ENCODE data around the gene RASGRF2. TPM values are rescaled to one million over a fixed set of nuclear protein-coding genes. Genes with fewer than 3 reads are reported as not detected.

Gene RASGRF2
- total RNA-seq, 1 experiment from 2014 or later, result 0.48 TPM

DNA sequence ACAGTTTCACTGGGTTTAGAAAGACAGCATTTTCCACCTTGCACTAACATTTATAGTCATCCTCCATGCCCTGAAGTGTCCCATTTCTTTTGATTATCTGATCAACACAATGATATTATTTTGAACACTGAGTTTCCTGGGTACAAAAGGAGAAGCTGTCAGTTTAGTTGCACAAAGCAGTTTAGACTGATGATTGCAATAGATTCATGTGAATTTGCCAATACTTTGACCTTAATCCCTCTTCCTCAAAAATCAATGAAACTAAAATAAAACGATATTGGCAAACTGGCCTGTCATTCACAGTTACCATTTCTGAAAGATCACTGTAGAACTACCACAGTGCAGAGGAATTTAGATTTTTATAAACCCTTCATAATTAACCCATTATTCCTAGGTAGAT lies 34.2 kb upstream of the RASGRF2 start:
- Histone ChIP-seq H3F3A (ENCODE audit: insufficient read depth, low read depth) (no peaks in the 10 kb centered on the region), H3K36me3 (ENCODE audit: low read depth) (no peaks in the 10 kb centered on the region), H3K4me3 (no peak overlapping the region), H2AFZ (no peak overlapping the region), H3K9me3 (ENCODE audit: insufficient read depth, low read depth) (no peaks in the 10 kb centered on the region; the same call in 1 of the 2 replicates), H3K27me3 (ENCODE audit: insufficient read depth, low read depth) (no peaks in the 10 kb centered on the region), H3K9me2 (ENCODE audit: insufficient read depth) (no peaks in the 10 kb centered on the region), H3K79me2 (ENCODE audit: low read depth) (no peaks in the 10 kb centered on the region), H3K4me2 (no peak overlapping the region), H3K4me1 (replicated peaks; ENCODE audit: insufficient read depth) (peaks cover 1% of the 10 kb centered on the region; the same call in 1 of the 2 replicates), H3K27ac (no peak overlapping the region), H4K20me1 (ENCODE audit: insufficient read depth) (no peaks in the 10 kb centered on the region)
- intact Hi-C loops (cut with micrococcal nuclease; ENCODE audit: unreplicated experiment), result loop anchor here (10.0 kb wide), 1 partner anchor 179 kb away; no protein-coding TSS in a partner anchor
- TF ChIP-seq, protein P1, sequence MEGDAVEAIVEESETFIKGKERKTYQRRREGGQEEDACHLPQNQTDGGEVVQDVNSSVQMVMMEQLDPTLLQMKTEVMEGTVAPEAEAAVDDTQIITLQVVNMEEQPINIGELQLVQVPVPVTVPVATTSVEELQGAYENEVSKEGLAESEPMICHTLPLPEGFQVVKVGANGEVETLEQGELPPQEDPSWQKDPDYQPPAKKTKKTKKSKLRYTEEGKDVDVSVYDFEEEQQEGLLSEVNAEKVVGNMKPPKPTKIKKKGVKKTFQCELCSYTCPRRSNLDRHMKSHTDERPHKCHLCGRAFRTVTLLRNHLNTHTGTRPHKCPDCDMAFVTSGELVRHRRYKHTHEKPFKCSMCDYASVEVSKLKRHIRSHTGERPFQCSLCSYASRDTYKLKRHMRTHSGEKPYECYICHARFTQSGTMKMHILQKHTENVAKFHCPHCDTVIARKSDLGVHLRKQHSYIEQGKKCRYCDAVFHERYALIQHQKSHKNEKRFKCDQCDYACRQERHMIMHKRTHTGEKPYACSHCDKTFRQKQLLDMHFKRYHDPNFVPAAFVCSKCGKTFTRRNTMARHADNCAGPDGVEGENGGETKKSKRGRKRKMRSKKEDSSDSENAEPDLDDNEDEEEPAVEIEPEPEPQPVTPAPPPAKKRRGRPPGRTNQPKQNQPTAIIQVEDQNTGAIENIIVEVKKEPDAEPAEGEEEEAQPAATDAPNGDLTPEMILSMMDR (conservative IDR thresholded peaks at IDR 0.05), result no peak
- no peak for TF ChIP-seq EZH2 (IDR thresholded peaks at IDR 0.05; ENCODE audit: low read depth)
- POLR2A ChIA-PET (ENCODE audit: unreplicated experiment), result no interaction called here
- DNase-seq, result no peak
- CTCF ChIA-PET, result interaction anchor here (0.6 kb wide), 1 partner anchor 649 kb away, joined by 3 read pairs; no protein-coding TSS in a partner anchor
- no TSS peak for BruUV-seq (replicated peaks)

DNA sequence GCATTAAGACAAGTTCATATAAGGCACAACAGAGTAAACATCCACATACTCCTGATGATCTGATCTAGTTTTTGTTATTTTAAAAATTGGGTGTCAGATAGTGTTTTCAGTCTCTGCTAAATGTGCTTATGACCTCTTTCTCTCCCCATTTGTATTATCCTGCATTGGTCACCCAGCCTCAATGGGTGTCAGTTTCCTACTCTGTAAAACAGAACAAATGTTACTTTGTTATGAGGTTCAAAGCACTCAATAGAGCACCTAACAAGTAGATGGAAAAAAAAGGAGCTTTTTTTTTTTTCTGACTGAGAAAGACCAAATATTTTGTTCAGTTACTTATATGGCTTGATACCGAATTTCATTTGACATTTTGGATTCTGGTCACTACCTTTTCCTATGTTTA lies 33.6 kb upstream of the RASGRF2 start:
- H3K27me3 ChIP-seq (ENCODE audit: insufficient read depth, low read depth), result no peaks in the 10 kb centered on the region
- intact Hi-C loops (cut with micrococcal nuclease; ENCODE audit: unreplicated experiment), result loop anchor here (10.0 kb wide), 1 partner anchor 178 kb away; no protein-coding TSS in a partner anchor
- H3K9me2 ChIP-seq (ENCODE audit: insufficient read depth), result no peaks in the 10 kb centered on the region
- no peaks in the 10 kb centered on the region for H3K79me2 ChIP-seq (ENCODE audit: low read depth)
- H3K4me1 ChIP-seq (replicated peaks; ENCODE audit: insufficient read depth), result no peaks in the 10 kb centered on the region
- no peak overlapping the region for H3K4me3 ChIP-seq
- TF ChIP-seq EZH2 (IDR thresholded peaks at IDR 0.05; ENCODE audit: low read depth), result no peak
- TF ChIP-seq, protein P1 (conservative IDR thresholded peaks at IDR 0.05), result no peak
- H2AFZ ChIP-seq, result no peak overlapping the region
- H3F3A ChIP-seq (ENCODE audit: insufficient read depth, low read depth), result no peaks in the 10 kb centered on the region
- ChIA-PET CTCF (interaction anchor here (0.6 kb wide), 1 partner anchor 649 kb away, joined by 3 read pairs; no protein-coding TSS in a partner anchor), POLR2A (ENCODE audit: unreplicated experiment) (no interaction called here)
- no TSS peak for BruUV-seq (replicated peaks)
- DNase-seq, result no peak
- no peaks in the 10 kb centered on the region; the same call in 1 of the 2 replicates for H3K9me3 ChIP-seq (ENCODE audit: insufficient read depth, low read depth)
- H3K36me3 ChIP-seq (ENCODE audit: low read depth), result no peaks in the 10 kb centered on the region
- no peak overlapping the region for H3K4me2 ChIP-seq
- no peak overlapping the region for H3K27ac ChIP-seq
- H4K20me1 ChIP-seq (ENCODE audit: insufficient read depth), result no peaks in the 10 kb centered on the region

DNA sequence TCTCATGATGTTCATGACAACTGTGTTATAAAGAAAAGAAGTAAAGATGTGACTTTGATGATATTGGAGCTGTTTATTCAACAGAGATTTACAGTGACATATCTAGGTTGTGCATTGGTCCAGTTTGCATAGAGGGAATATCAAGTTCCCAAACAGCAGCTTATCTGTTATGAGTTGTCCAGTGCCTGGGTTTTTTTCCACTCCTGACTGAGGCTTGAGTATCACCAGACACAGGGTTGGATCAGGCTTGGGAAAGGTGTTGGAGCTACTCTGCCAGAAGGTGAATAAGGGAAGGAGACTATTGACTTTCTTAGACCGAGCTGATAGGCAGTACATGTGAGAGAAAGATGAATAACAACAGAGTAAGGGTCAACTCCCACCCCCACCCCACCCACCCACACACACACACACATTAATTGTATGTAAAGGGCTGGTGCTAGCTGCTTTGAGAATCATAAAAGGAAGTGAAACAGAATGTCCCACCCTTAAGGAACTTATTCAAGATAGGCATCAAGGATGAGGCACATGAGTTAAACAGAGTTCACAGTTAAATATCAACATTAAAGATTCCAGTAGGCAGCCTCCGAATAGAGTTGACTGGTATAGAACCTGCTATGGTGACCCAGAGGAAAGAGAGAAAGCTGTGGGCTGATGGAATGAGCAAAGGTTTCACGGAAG lies 33.0 kb upstream of the RASGRF2 start:
- POLR2A ChIA-PET (ENCODE audit: unreplicated experiment), result no interaction called here
- intact Hi-C loops (cut with micrococcal nuclease; ENCODE audit: unreplicated experiment), result loop anchor here (10.0 kb wide), 1 partner anchor 178 kb away; no protein-coding TSS in a partner anchor
- H3K36me3 ChIP-seq (ENCODE audit: low read depth), result no peaks in the 10 kb centered on the region
- H3K27me3 ChIP-seq (ENCODE audit: insufficient read depth, low read depth), result no peaks in the 10 kb centered on the region
- no peaks in the 10 kb centered on the region for H3F3A ChIP-seq (ENCODE audit: insufficient read depth, low read depth)
- H3K4me1 ChIP-seq (replicated peaks; ENCODE audit: insufficient read depth), result no peaks in the 10 kb centered on the region
- H3K79me2 ChIP-seq (ENCODE audit: low read depth), result no peaks in the 10 kb centered on the region
- no peak overlapping the region for H2AFZ ChIP-seq
- CTCF ChIA-PET, result no interaction called here
- no peak for DNase-seq
- no peaks in the 10 kb centered on the region for H4K20me1 ChIP-seq (ENCODE audit: insufficient read depth)
- no peak overlapping the region for H3K4me3 ChIP-seq
- no peak for TF ChIP-seq EZH2 (IDR thresholded peaks at IDR 0.05; ENCODE audit: low read depth)
- TF ChIP-seq, protein P1 (conservative IDR thresholded peaks at IDR 0.05), result no peak
- H3K9me2 ChIP-seq (ENCODE audit: insufficient read depth), result no peaks in the 10 kb centered on the region
- no TSS peak for BruUV-seq (replicated peaks)
- no peak overlapping the region for H3K27ac ChIP-seq
- no peak overlapping the region for H3K4me2 ChIP-seq
- no peaks in the 10 kb centered on the region; the same call in 1 of the 2 replicates for H3K9me3 ChIP-seq (ENCODE audit: insufficient read depth, low read depth)
